ENCODE data around the gene FAM13A.

DNA sequence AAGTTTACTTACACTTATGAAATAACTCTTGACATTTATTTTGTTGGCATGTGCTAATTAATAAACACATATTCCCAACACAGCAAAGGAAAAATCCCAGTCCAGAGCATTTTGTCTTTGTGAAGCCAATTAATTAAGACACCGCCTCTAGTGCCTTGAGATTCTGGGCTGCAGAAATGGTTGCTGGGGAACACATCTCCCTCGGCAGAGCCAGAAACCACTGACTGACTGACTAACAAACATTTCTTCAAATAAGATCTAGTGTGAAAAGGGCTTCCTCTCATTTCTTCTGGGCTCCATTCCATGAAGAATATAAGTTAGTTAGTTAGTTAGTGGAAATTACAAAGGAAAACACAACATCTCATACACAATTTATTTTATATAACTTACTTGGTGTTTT is 331.0 kb downstream of the FAM13A start:
- TF ChIP-seq, protein P1, sequence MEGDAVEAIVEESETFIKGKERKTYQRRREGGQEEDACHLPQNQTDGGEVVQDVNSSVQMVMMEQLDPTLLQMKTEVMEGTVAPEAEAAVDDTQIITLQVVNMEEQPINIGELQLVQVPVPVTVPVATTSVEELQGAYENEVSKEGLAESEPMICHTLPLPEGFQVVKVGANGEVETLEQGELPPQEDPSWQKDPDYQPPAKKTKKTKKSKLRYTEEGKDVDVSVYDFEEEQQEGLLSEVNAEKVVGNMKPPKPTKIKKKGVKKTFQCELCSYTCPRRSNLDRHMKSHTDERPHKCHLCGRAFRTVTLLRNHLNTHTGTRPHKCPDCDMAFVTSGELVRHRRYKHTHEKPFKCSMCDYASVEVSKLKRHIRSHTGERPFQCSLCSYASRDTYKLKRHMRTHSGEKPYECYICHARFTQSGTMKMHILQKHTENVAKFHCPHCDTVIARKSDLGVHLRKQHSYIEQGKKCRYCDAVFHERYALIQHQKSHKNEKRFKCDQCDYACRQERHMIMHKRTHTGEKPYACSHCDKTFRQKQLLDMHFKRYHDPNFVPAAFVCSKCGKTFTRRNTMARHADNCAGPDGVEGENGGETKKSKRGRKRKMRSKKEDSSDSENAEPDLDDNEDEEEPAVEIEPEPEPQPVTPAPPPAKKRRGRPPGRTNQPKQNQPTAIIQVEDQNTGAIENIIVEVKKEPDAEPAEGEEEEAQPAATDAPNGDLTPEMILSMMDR (conservative IDR thresholded peaks at IDR 0.05) = no peak
- TF ChIP-seq EZH2 (IDR thresholded peaks at IDR 0.05; ENCODE audit: low read depth) = no peak

Data from PC-9 (cell line).